K562 (cell line): Measurements from ENCODE around the gene SLC7A11. TPM values are rescaled to one million over a fixed set of nuclear protein-coding genes. Genes with fewer than 3 reads are reported as not detected.

ENCODE experiments used
- ATAC-seq: fragments of 200-7000 bp; cut with Tn5 transposase; 3 replicates; pipeline ENCODE4 v1.9.1; 2020; ENCODE audit warnings: moderate library complexity
- BruUV-seq: library from RNA; stranded (reverse); fragments of 400-500 nt; replicated peaks from 2 replicates; lab custom pipeline; 2021; lab: Mats Ljungman, UMichigan
- CTCF ChIA-PET: fragments of 300-600 bp; formaldehyde crosslinking; extraction: SDS; loops from one replicate; lab custom pipeline; 2021; ENCODE audit warnings: low intra/inter-chr PET ratio; lab: Yijun Ruan, JAX
- POLR2A ChIA-PET: fragments of 300-600, 350-650 bp; sonication (Branson Sonifier 250); formaldehyde crosslinking; extraction: SDS; loops from one replicate; lab custom pipeline; 2021; ENCODE audit warnings: antibody characterized with exemption, inconsistent platforms; lab: Yijun Ruan, JAX
- DNase-seq, 4 experiments: peaks; one replicate each; pipeline versions ENCODE4 v3.0.0 to v3.0.0-alpha.2; 2011 to 2018; ENCODE audit warnings: low spot score in 3 of 4, mixed read lengths in 3 of 4; ENCODE audit errors: extremely low read depth in 1 of 4
- FAIRE-seq: peaks from 2 replicates; lab custom pipeline; 2011; peaks lifted over from hg19 to GRCh38; lab: Jason Lieb, UNC
- H2AFZ ChIP-seq: 2 replicates; pipeline ENCODE4 v1.6.0; 2011; ENCODE audit warnings: low read depth, low read length, control low read depth, inconsistent platforms
- H3K27ac ChIP-seq: fragments of 200-600 bp; 3 replicates; pipeline ENCODE4 v1.8.0; 2011; ENCODE audit warnings: low read depth, mild to moderate bottlenecking, control low read depth, inconsistent platforms, low read length, moderate library complexity, mixed read lengths; ENCODE audit errors: extremely low read depth
- H3K27me3 ChIP-seq, 2 experiments: fragments of 300-600 bp in 1 of 2; 2 replicates in 1 of 2; 3 replicates in 1 of 2; pipeline versions ENCODE4 v1.6.0 to v1.8.0; 2011; ENCODE audit warnings: inconsistent platforms in 2 of 2, low read length in 2 of 2, mild to moderate bottlenecking in 1 of 2, mixed read lengths in 1 of 2, moderate library complexity in 1 of 2; ENCODE audit not compliant: control insufficient read depth in 2 of 2, insufficient read depth in 2 of 2
- H3K36me3 ChIP-seq: fragments of 300-600 bp; 3 replicates; pipeline ENCODE4 v1.8.0; 2011; ENCODE audit warnings: mild to moderate bottlenecking, low read length, inconsistent platforms; ENCODE audit not compliant: control insufficient read depth, insufficient read depth
- H3K4me1 ChIP-seq, 2 experiments: fragments of 200-600 bp in 1 of 2; replicated peaks in 1 of 2; 2 replicates in 1 of 2; 3 replicates in 1 of 2; pipeline versions ENCODE4 v1.5.1 to v1.8.0; 2011; ENCODE audit warnings: inconsistent platforms in 2 of 2, low read length in 2 of 2, mild to moderate bottlenecking in 1 of 2, mixed read lengths in 1 of 2, moderate library complexity in 1 of 2; ENCODE audit not compliant: control insufficient read depth in 2 of 2, insufficient read depth in 2 of 2
- H3K4me2 ChIP-seq: 2 replicates; pipeline ENCODE4 v1.6.1; 2011; ENCODE audit warnings: low read length, control low read depth, inconsistent platforms, mixed read lengths; ENCODE audit not compliant: insufficient read depth
- H3K4me3 ChIP-seq: fragments of 200-600 bp; sonication (generic), shearing (Covaris generic); 2 replicates; pipeline ENCODE4 v1.5.1; 2016; ENCODE audit warnings: control low read depth, inconsistent platforms
- H3K79me2 ChIP-seq: fragments of 200-600 bp; 3 replicates; pipeline ENCODE4 v1.8.0; 2011; ENCODE audit warnings: low read length, inconsistent platforms; ENCODE audit not compliant: control insufficient read depth, insufficient read depth
- H3K9ac ChIP-seq, 2 experiments: 2 replicates each; pipeline versions ENCODE4 v1.6.0 to v1.6.1; 2011; ENCODE audit warnings: low read depth in 2 of 2, low read length in 2 of 2, control low read depth in 1 of 2, inconsistent platforms in 1 of 2, mild to moderate bottlenecking in 1 of 2, mixed read lengths in 1 of 2; ENCODE audit not compliant: insufficient read depth in 1 of 2
- H3K9me1 ChIP-seq: one replicate; pipeline ENCODE4 v1.6.0; 2011; ENCODE audit warnings: inconsistent platforms, mild to moderate bottlenecking, low read length, moderate library complexity; ENCODE audit not compliant: control insufficient read depth, insufficient read depth
- H3K9me3 ChIP-seq: replicated peaks from 2 replicates; pipeline ENCODE4 v1.5.1; 2011; ENCODE audit warnings: low read depth, low read length, inconsistent platforms; ENCODE audit not compliant: control insufficient read depth, insufficient read depth
- H4K20me1 ChIP-seq: replicated peaks from 2 replicates; pipeline ENCODE4 v1.6.1; 2011; ENCODE audit warnings: low read length, inconsistent platforms, mixed read lengths; ENCODE audit not compliant: control insufficient read depth, insufficient read depth
- ARNT ChIP-seq, 2 experiments: fragments of 450-650 bp; IDR thresholded peaks; 2 replicates each; pipeline ENCODE4 v1.6.1; 2016; ENCODE audit warnings: mild to moderate bottlenecking in 1 of 2
- EGR1 ChIP-seq: fragments of 450-650 bp; conservative IDR thresholded peaks from 2 replicates; pipeline ENCODE4 v1.6.1; 2017; ENCODE audit warnings: mild to moderate bottlenecking
- HNRNPK ChIP-seq: fragments of 200-400 bp; formaldehyde crosslinking; IDR thresholded peaks from one replicate; pipeline ENCODE4 v1.6.1; 2018; ENCODE audit warnings: mild to moderate bottlenecking, low read depth, low read length; ENCODE audit not compliant: poor library complexity, severe bottlenecking
- NCOA4 ChIP-seq: fragments of 450-650 bp; IDR thresholded peaks from 2 replicates; pipeline ENCODE4 v1.6.1; 2018; ENCODE audit warnings: mild to moderate bottlenecking; ENCODE audit not compliant: partially characterized antibody
- NFRKB ChIP-seq: fragments of 450-650 bp; IDR thresholded peaks from 2 replicates; pipeline ENCODE4 v1.6.1; 2016; ENCODE audit warnings: low read depth
- POLR2AphosphoS5 ChIP-seq: IDR thresholded peaks from 2 replicates; pipeline ENCODE4 v1.6.1; 2011; ENCODE audit warnings: mild to moderate bottlenecking, low read depth, low read length, moderate library complexity; ENCODE audit not compliant: control insufficient read depth, insufficient read depth
- RBBP5 ChIP-seq: fragments of 200-600 bp; sonication (generic); IDR thresholded peaks from 2 replicates; pipeline ENCODE4 v1.6.1; 2012; ENCODE audit warnings: borderline replicate concordance, mild to moderate bottlenecking, low read length, control low read depth, inconsistent platforms; ENCODE audit not compliant: insufficient read depth, poor library complexity, severe bottlenecking
- SAP30 ChIP-seq: fragments of 200-600 bp; sonication (generic); IDR thresholded peaks from 2 replicates; pipeline ENCODE4 v1.6.1; 2012; ENCODE audit warnings: borderline replicate concordance, low read depth, mild to moderate bottlenecking, moderate library complexity, low read length, control low read depth, inconsistent platforms; ENCODE audit not compliant: insufficient read depth, poor library complexity, severe bottlenecking
- TEAD1 ChIP-seq, 2 experiments: fragments of 450-650 bp in 1 of 2; sonication (generic) in 1 of 2; formaldehyde crosslinking; IDR thresholded peaks; 2 replicates each; pipeline versions ENCODE4 v1.4.0 to v1.8.0; 2020 to 2022; ENCODE audit warnings: mild to moderate bottlenecking in 2 of 2, missing genetic modification reagents in 1 of 2
- ZBTB2 ChIP-seq: fragments of 450-650 bp; IDR thresholded peaks from 2 replicates; pipeline ENCODE4 v1.6.1; 2016; ENCODE audit warnings: antibody characterized with exemption
- ZNF436 ChIP-seq: fragments of 250-450, 450-650 bp; sonication (Bioruptor Pico); formaldehyde crosslinking; IDR thresholded peaks from 2 replicates; pipeline ENCODE4 v1.7.0; 2020; ENCODE audit warnings: mild to moderate bottlenecking
- WGBS: fragments of 100-300 bp; shearing (Covaris generic); methylation state at CpG from one replicate; pipeline ENCODE4 v1.1.6; 2016; ENCODE audit warnings: low coverage, mixed read lengths; ENCODE audit not compliant: insufficient coverage; ENCODE audit errors: missing lambda C conversion rate; 5-methylcytosine and 5-hydroxymethylcytosine counted together
- in situ Hi-C: fragments of 300-500 bp; cut with MboI; formaldehyde crosslinking; loops from 4 replicates; pipeline ENCODE4 v1.15.0; 2018; ENCODE audit warnings: inconsistent platforms, mixed read lengths
- intact Hi-C: fragments of 100-400 bp; cut with micrococcal nuclease; formaldehyde crosslinking; loops from 2 replicates; pipeline ENCODE4 v1.14.2; 2022
- polyA plus RNA-seq, 8 experiments: library from polyadenylated mRNA; depleted of rRNA in 4 of 8; stranded (reverse) in 5 of 8; unstranded in 3 of 8; fragments of >200 nt; fragmentation: Nextera tagmentation in 2 of 8; fragmentation: Illumina TruSeq in 1 of 8; extraction: Ambion mirVana in 2 of 8; extraction: Trizol in 1 of 8; gene quantifications; 2 replicates each; pipeline versions ENCODE4 v1.2.1 to v1.2.3, GENCODE V29; 2011 to 2014; ENCODE audit warnings: inconsistent platforms in 1 of 8, missing spikeins in 1 of 8
- total RNA-seq, 7 experiments: library from RNA; depleted of rRNA in 6 of 7; stranded (reverse); fragments of >200 nt in 6 of 7; fragmentation: Illumina TruSeq in 2 of 7; extraction: Trizol in 2 of 7; gene quantifications; 2 replicates each; pipeline versions ENCODE4 v1.2.1 to v1.2.3, GENCODE V29; 2011 to 2021; ENCODE audit warnings: low replicate concordance in 1 of 7
- TF ChIP-seq, protein P1 (sequence below): fragments of 450-650 bp; IDR thresholded peaks from 2 replicates; pipeline ENCODE4 v1.6.1; 2018; ENCODE audit not compliant: partially characterized antibody
- TF ChIP-seq, protein P2 (sequence below): fragments of 250-450 bp; sonication (Bioruptor Pico); IDR thresholded peaks from 2 replicates; pipeline ENCODE4 v1.5.1; 2021; ENCODE audit warnings: mild to moderate bottlenecking

Gene SLC7A11
- total and polyA plus RNA-seq, 9 of the 15 experiments (the other 6 are each of a cell fraction or from before 2014, with no cell fraction given), result 4.5 to 26.1 (median 13.5) TPM

DNA sequence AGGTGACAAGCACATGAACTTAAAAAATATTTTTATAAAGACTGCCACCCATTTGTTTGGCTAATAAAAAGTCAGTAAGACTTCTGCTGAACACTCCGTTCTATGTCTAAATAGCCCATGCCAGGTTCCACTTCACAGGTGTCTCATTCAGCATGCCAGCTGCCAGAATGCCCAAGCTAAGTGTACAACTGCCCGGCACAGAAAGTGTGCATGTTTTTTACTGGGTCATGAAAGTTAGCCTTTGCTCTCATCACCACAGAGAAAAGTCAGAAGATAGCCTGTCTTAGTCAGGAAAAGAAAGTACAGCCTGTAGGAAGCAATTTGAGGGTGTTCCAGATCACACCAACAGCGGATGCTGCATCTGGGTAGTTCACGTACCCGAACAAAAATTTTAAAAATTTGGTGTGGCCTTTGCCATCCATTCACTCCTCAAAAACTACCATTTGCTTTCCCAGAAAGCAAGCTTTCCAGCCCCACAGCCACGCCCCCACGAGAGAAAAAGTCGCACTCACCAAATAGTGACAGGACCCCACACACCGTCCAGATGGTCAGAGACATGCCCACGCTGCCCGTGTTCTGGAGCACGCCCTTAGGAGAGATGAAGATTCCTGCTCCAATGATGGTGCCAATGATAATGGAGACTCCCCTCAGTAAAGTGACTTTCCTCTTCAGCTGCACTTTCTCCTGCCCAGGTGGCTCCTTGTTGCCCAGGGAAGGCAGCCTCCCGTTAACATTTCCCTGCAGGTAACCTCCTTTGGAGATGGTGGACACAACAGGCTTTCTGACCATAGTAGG lies 671 bp downstream of the SLC7A11 start:
- ChIA-PET CTCF (no interaction called here), POLR2A (interaction anchor here (0.6 to 4.9 kb wide), 16 partner anchors 8 to 1425 kb away, joined by 3 to 40 read pairs (median 3); partner anchors contain the start of gene MGST2)
- Histone ChIP-seq H3K27ac (peak overlapping the region; percentile 99), H3K36me3 (no peaks in the 10 kb centered on the region; the same call in 1 of the 3 replicates), H3K9me1 (no peaks in the 10 kb centered on the region), H2AFZ (peak overlapping the region; percentile 64; the same call in 1 of the 2 replicates), H3K27me3 (no peaks in the 10 kb centered on the region), H3K79me2 (peaks cover 55% of the 10 kb centered on the region), H3K4me3 (peak overlapping the region; percentile 69), H3K4me1 (peaks cover 0 to 11% of the 10 kb centered on the region in 2 experiments; a peak in 4 of 5 replicates), H3K9me3 (no peaks in the 10 kb centered on the region), H3K4me2 (peak overlapping the region; percentile 99), H3K9ac (peak overlapping the region; percentile 87 to 98), H4K20me1 (no peaks in the 10 kb centered on the region)
- BruUV-seq, result TSS peak; percentile 84
- in situ Hi-C loops (no loop called here), intact Hi-C loops (loop anchor here (2.0 to 10.0 kb wide), 4 partner anchors 197 to 773 kb away; partner anchors contain the start of gene NOCT)
- WGBS, result 0% methylated on average over 12 of the region's 13 CpGs
- DNase-seq (peak; percentile 19 to 71 (median 36)), FAIRE-seq (no peak), ATAC-seq (peak; percentile 71)
- no peak for TF ChIP-seq NCOA4
- TF ChIP-seq SAP30, result peak; percentile 26
- no peak for TF ChIP-seq ARNT (IDR thresholded peaks at IDR 0.05)
- TF ChIP-seq ZBTB2, result peak; percentile 70
- TF ChIP-seq, protein P1, sequence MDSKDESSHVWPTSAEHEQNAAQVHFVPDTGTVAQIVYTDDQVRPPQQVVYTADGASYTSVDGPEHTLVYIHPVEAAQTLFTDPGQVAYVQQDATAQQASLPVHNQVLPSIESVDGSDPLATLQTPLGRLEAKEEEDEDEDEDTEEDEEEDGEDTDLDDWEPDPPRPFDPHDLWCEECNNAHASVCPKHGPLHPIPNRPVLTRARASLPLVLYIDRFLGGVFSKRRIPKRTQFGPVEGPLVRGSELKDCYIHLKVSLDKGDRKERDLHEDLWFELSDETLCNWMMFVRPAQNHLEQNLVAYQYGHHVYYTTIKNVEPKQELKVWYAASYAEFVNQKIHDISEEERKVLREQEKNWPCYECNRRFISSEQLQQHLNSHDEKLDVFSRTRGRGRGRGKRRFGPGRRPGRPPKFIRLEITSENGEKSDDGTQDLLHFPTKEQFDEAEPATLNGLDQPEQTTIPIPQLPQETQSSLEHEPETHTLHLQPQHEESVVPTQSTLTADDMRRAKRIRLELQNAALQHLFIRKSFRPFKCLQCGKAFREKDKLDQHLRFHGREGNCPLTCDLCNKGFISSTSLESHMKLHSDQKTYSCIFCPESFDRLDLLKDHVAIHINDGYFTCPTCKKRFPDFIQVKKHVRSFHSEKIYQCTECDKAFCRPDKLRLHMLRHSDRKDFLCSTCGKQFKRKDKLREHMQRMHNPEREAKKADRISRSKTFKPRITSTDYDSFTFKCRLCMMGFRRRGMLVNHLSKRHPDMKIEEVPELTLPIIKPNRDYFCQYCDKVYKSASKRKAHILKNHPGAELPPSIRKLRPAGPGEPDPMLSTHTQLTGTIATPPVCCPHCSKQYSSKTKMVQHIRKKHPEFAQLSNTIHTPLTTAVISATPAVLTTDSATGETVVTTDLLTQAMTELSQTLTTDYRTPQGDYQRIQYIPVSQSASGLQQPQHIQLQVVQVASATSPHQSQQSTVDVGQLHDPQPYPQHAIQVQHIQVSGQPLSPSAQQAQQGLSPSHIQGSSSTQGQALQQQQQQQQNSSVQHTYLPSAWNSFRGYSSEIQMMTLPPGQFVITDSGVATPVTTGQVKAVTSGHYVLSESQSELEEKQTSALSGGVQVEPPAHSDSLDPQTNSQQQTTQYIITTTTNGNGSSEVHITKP, result peak; percentile 5
- TF ChIP-seq EGR1, result no peak
- no peak for TF ChIP-seq ZNF436 (CRISPR knock-in tag)
- TF ChIP-seq, protein P2, sequence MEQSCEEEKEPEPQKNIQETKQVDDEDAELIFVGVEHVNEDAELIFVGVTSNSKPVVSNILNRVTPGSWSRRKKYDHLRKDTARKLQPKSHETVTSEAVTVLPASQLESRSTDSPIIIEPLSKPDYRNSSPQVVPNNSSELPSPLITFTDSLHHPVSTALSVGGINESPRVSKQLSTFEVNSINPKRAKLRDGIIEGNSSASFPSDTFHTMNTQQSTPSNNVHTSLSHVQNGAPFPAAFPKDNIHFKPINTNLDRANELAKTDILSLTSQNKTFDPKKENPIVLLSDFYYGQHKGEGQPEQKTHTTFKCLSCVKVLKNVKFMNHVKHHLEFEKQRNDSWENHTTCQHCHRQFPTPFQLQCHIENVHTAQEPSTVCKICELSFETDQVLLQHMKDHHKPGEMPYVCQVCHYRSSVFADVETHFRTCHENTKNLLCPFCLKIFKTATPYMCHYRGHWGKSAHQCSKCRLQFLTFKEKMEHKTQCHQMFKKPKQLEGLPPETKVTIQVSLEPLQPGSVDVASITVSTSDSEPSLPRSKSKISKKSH (CRISPR knock-in tag), result no peak
- TF ChIP-seq POLR2AphosphoS5, result no peak
- peak; percentile 19 for TF ChIP-seq RBBP5
- peak in 1 of 2 experiments; percentile 71; a peak in 1 of 4 replicates for TF ChIP-seq TEAD1 (CRISPR knock-in tag; IDR thresholded peaks at IDR 0.05)
- TF ChIP-seq NFRKB, result peak; percentile 74; the same call in 1 of the 2 replicates
- no peak for TF ChIP-seq HNRNPK
